WTC11 (cell line): Measurements from ENCODE around the gene GYPA. TPM values are rescaled to one million over a fixed set of nuclear protein-coding genes. Genes with fewer than 3 reads are reported as not detected.

ENCODE experiments used
- ATAC-seq: fragments of 200-7000 bp; cut with Tn5 transposase; 2 replicates; pipeline ENCODE4 v1.10.0; 2021; ENCODE audit warnings: mild to moderate bottlenecking, moderate library complexity
- CTCF ChIA-PET: fragments of 300-600 bp; sonication (Branson Sonifier 250); formaldehyde crosslinking; loops from one replicate; lab custom pipeline; 2021; ENCODE audit warnings: antibody characterized with exemption; lab: Charles Lee
- POLR2A ChIA-PET: fragments of 350-600 bp; sonication (Branson Sonifier 250); formaldehyde crosslinking; loops from one replicate; lab custom pipeline; 2021; ENCODE audit warnings: antibody characterized with exemption; lab: Charles Lee
- DNase-seq: peaks from one replicate; pipeline ENCODE4 v3.0.0; 2021; ENCODE audit warnings: low spot score
- H3K27ac Mint-ChIP-seq: 2 replicates; pipeline ENCODE4 v1.8.0; 2021; ENCODE audit warnings: mixed read lengths
- H3K27me3 Mint-ChIP-seq: 2 replicates; pipeline ENCODE4 v1.8.0; 2021; ENCODE audit warnings: low read depth, mild to moderate bottlenecking, moderate library complexity, mixed read lengths
- H3K36me3 Mint-ChIP-seq: 2 replicates; pipeline ENCODE4 v1.8.0; 2021; ENCODE audit warnings: mixed read lengths
- H3K4me1 Mint-ChIP-seq: 2 replicates; pipeline ENCODE4 v1.8.0; 2022; ENCODE audit warnings: mixed read lengths
- H3K4me3 Mint-ChIP-seq: 2 replicates; pipeline ENCODE4 v1.8.0; 2021; ENCODE audit warnings: mild to moderate bottlenecking, moderate library complexity, mixed read lengths
- H3K9me3 Mint-ChIP-seq: 2 replicates; pipeline ENCODE4 v1.8.0; 2021; ENCODE audit warnings: mixed read lengths
- CDX4 ChIP-seq: fragments of 250-450 bp; sonication (Bioruptor Pico); IDR thresholded peaks from 2 replicates; pipeline ENCODE4 v1.9.0; 2021; ENCODE audit warnings: moderate library complexity, mild to moderate bottlenecking, inconsistent platforms, borderline replicate concordance
- EMX1 ChIP-seq: fragments of 250-450 bp; sonication (Bioruptor Pico); IDR thresholded peaks from 2 replicates; pipeline ENCODE4 v1.8.0; 2021; ENCODE audit warnings: mild to moderate bottlenecking
- ERG ChIP-seq: fragments of 250-450 bp; sonication (Bioruptor Pico); IDR thresholded peaks from 2 replicates; pipeline ENCODE4 v1.8.0; 2021; ENCODE audit warnings: mild to moderate bottlenecking
- FOXP4 ChIP-seq: sonication (generic); formaldehyde crosslinking; IDR thresholded peaks from 2 replicates; pipeline ENCODE4 v1.8.0; 2022; ENCODE audit warnings: mild to moderate bottlenecking, missing genetic modification reagents
- GRHL2 ChIP-seq: fragments of 250-450 bp; sonication (Bioruptor Pico); IDR thresholded peaks from 2 replicates; pipeline ENCODE4 v1.8.0; 2022; ENCODE audit warnings: mild to moderate bottlenecking, moderate library complexity; ENCODE audit not compliant: insufficient replicate concordance, severe bottlenecking
- KAT7 ChIP-seq: sonication (generic); formaldehyde crosslinking; IDR thresholded peaks from 2 replicates; pipeline ENCODE4 v1.8.1; 2023; ENCODE audit warnings: missing genetic modification reagents, mild to moderate bottlenecking, borderline replicate concordance
- MAX ChIP-seq: sonication (generic); formaldehyde crosslinking; IDR thresholded peaks from 2 replicates; pipeline ENCODE4 v1.8.0; 2022; ENCODE audit warnings: mild to moderate bottlenecking, missing genetic modification reagents
- MYBL2 ChIP-seq: sonication (generic); formaldehyde crosslinking; IDR thresholded peaks from 2 replicates; pipeline ENCODE4 v1.8.1; 2023; ENCODE audit warnings: mild to moderate bottlenecking, moderate library complexity, missing genetic modification reagents
- NFE2L1 ChIP-seq: sonication (generic); formaldehyde crosslinking; IDR thresholded peaks from 2 replicates; pipeline ENCODE4 v1.8.1; 2023; ENCODE audit warnings: missing genetic modification reagents
- NR3C1 ChIP-seq: sonication (generic); formaldehyde crosslinking; conservative IDR thresholded peaks from 2 replicates; pipeline ENCODE4 v1.8.1; 2023; ENCODE audit warnings: low read depth, mild to moderate bottlenecking, missing genetic modification reagents
- PRDM15 ChIP-seq: sonication (generic); formaldehyde crosslinking; IDR thresholded peaks from 2 replicates; pipeline ENCODE4 v1.8.0; 2022; ENCODE audit warnings: missing genetic modification reagents
- RORB ChIP-seq: fragments of 250-450 bp; sonication (Bioruptor Pico); IDR thresholded peaks from 2 replicates; pipeline ENCODE4 v1.9.0; 2021; ENCODE audit warnings: mild to moderate bottlenecking
- STAT6 ChIP-seq: sonication (generic); formaldehyde crosslinking; conservative IDR thresholded peaks from 2 replicates; pipeline ENCODE4 v1.8.1; 2023; ENCODE audit warnings: mild to moderate bottlenecking, low read depth, missing genetic modification reagents, moderate library complexity
- USF1 ChIP-seq: sonication (generic); formaldehyde crosslinking; IDR thresholded peaks from 2 replicates; pipeline ENCODE4 v1.8.0; 2022; ENCODE audit warnings: mild to moderate bottlenecking, missing genetic modification reagents
- ZBTB21 ChIP-seq: sonication (generic); formaldehyde crosslinking; IDR thresholded peaks from 2 replicates; pipeline ENCODE4 v1.8.1; 2023; ENCODE audit warnings: mild to moderate bottlenecking, missing genetic modification reagents, borderline replicate concordance
- ZNF396 ChIP-seq: fragments of 250-450 bp; sonication (Bioruptor Pico); IDR thresholded peaks from 2 replicates; pipeline ENCODE4 v1.8.0; 2021; ENCODE audit warnings: mild to moderate bottlenecking, moderate library complexity, borderline replicate concordance
- ZNF532 ChIP-seq: fragments of 250-450 bp; sonication (Bioruptor Pico); IDR thresholded peaks from 2 replicates; pipeline ENCODE4 v1.9.0; 2021; ENCODE audit warnings: mild to moderate bottlenecking, borderline replicate concordance
- ZSCAN18 ChIP-seq: fragments of 250-450 bp; sonication (Bioruptor Pico); IDR thresholded peaks from 2 replicates; pipeline ENCODE4 v2.1.2; 2022; ENCODE audit warnings: mild to moderate bottlenecking, moderate library complexity
- total RNA-seq: library from RNA; stranded (reverse); gene quantifications from 3 replicates; pipeline ENCODE4 v1.2.3, GENCODE V29; 2021

GYPA gene
- total RNA-seq, 1 experiment from 2014 or later: 0.09 TPM

GRCh38 chr4:144181391-144181790 lies 40.9 kb upstream of the GYPA start (continued):
- no peak for TF ChIP-seq ZSCAN18 (CRISPR knock-in tag)
- TF ChIP-seq STAT6 (CRISPR knock-in tag): no peak
- TF ChIP-seq MAX (CRISPR knock-in tag): no peak
- no peak for TF ChIP-seq ZNF396 (CRISPR knock-in tag)
- no peak for TF ChIP-seq ZBTB21 (CRISPR knock-in tag)
- no peak for TF ChIP-seq PRDM15 (CRISPR knock-in tag)
- TF ChIP-seq ERG: no peak
- no peak for TF ChIP-seq MYBL2 (CRISPR knock-in tag)

GRCh38 chr4:144179152-144179739 lies 38.7 kb upstream of the GYPA start:
- no peak; the same call in 1 of the 2 replicates for ATAC-seq
- Mint-ChIP-seq H3K9me3 (no peaks in the 10 kb centered on the region), H3K27me3 (no peaks in the 10 kb centered on the region), H3K4me3 (no peak overlapping the region), H3K27ac (no peak overlapping the region), H3K4me1 (peaks cover 17% of the 10 kb centered on the region), H3K36me3 (no peaks in the 10 kb centered on the region)
- ChIA-PET POLR2A (interaction anchor here (0.6 kb wide), 1 partner anchor 183 kb away, joined by 4 read pairs; no protein-coding TSS in a partner anchor), CTCF (no interaction called here)
- no peak for DNase-seq
- no peak for TF ChIP-seq NFE2L1 (CRISPR knock-in tag)
- no peak for TF ChIP-seq NR3C1 (CRISPR knock-in tag)
- TF ChIP-seq USF1 (CRISPR knock-in tag): no peak
- no peak for TF ChIP-seq KAT7 (CRISPR knock-in tag)
- TF ChIP-seq GRHL2 (CRISPR knock-in tag): no peak
- no peak for TF ChIP-seq CDX4
- no peak for TF ChIP-seq ZNF532
- no peak for TF ChIP-seq FOXP4 (CRISPR knock-in tag)
- no peak for TF ChIP-seq RORB
- no peak for TF ChIP-seq EMX1 (CRISPR knock-in tag)
